ENCODE data around the gene DOCK9. TPM values are rescaled to one million over a fixed set of nuclear protein-coding genes. Genes with fewer than 3 reads are reported as not detected.

The DOCK9 gene
- total RNA-seq, 1 experiment from 2014 or later = 30.5 TPM

GRCh38 chr13:98776644-98777043 is 201.2 kb downstream of the DOCK9 start:
- Histone ChIP-seq H3K4me1 (ENCODE audit: control insufficient read depth, insufficient read depth, low read length) (no peaks in the 10 kb centered on the region), H3K36me3 (ENCODE audit: control insufficient read depth, insufficient read depth, low read length) (no peaks in the 10 kb centered on the region), H3K27me3 (ENCODE audit: control insufficient read depth, insufficient read depth, low read length) (no peaks in the 10 kb centered on the region), H3K4me3 (ENCODE audit: low read depth in 2 of 2, low read length in 2 of 2) (no peak overlapping the region), H3K27ac (ENCODE audit: low read length) (no peak overlapping the region), H3K9me3 (ENCODE audit: control insufficient read depth, insufficient read depth, low read depth, low read length) (no peaks in the 10 kb centered on the region)
- BruUV-seq (replicated peaks) = no TSS peak
- in situ Hi-C loops (cut with HindIII; ENCODE audit: low pct_unique_long_range_greater_than_20kb, low sequenced_read_pairs) = no loop called here
- TF ChIP-seq TCF7L2 (IDR thresholded peaks at IDR 0.05; ENCODE audit: low read depth, low read length) (no peak), CTCF (IDR thresholded peaks at IDR 0.05) (no peak), POLR2AphosphoS5 (IDR thresholded peaks at IDR 0.05; ENCODE audit: low read depth, low read length) (no peak), SIN3A (IDR thresholded peaks at IDR 0.05; ENCODE audit: borderline replicate concordance, insufficient read depth, low read depth, low read length) (no peak)
- TF ChIP-seq, protein P1, sequence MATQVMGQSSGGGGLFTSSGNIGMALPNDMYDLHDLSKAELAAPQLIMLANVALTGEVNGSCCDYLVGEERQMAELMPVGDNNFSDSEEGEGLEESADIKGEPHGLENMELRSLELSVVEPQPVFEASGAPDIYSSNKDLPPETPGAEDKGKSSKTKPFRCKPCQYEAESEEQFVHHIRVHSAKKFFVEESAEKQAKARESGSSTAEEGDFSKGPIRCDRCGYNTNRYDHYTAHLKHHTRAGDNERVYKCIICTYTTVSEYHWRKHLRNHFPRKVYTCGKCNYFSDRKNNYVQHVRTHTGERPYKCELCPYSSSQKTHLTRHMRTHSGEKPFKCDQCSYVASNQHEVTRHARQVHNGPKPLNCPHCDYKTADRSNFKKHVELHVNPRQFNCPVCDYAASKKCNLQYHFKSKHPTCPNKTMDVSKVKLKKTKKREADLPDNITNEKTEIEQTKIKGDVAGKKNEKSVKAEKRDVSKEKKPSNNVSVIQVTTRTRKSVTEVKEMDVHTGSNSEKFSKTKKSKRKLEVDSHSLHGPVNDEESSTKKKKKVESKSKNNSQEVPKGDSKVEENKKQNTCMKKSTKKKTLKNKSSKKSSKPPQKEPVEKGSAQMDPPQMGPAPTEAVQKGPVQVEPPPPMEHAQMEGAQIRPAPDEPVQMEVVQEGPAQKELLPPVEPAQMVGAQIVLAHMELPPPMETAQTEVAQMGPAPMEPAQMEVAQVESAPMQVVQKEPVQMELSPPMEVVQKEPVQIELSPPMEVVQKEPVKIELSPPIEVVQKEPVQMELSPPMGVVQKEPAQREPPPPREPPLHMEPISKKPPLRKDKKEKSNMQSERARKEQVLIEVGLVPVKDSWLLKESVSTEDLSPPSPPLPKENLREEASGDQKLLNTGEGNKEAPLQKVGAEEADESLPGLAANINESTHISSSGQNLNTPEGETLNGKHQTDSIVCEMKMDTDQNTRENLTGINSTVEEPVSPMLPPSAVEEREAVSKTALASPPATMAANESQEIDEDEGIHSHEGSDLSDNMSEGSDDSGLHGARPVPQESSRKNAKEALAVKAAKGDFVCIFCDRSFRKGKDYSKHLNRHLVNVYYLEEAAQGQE (IDR thresholded peaks at IDR 0.05; ENCODE audit: insufficient read depth in 1 of 2, low read depth in 2 of 2, low read length in 1 of 2) = no peak
- ChIA-PET POLR2A (no interaction called here), CTCF (no interaction called here)
- no peak for DNase-seq (ENCODE audit: low read depth, low spot score)
- intact Hi-C loops (cut with micrococcal nuclease; ENCODE audit: unreplicated experiment) = no loop called here
- ATAC-seq = no peak

DNA sequence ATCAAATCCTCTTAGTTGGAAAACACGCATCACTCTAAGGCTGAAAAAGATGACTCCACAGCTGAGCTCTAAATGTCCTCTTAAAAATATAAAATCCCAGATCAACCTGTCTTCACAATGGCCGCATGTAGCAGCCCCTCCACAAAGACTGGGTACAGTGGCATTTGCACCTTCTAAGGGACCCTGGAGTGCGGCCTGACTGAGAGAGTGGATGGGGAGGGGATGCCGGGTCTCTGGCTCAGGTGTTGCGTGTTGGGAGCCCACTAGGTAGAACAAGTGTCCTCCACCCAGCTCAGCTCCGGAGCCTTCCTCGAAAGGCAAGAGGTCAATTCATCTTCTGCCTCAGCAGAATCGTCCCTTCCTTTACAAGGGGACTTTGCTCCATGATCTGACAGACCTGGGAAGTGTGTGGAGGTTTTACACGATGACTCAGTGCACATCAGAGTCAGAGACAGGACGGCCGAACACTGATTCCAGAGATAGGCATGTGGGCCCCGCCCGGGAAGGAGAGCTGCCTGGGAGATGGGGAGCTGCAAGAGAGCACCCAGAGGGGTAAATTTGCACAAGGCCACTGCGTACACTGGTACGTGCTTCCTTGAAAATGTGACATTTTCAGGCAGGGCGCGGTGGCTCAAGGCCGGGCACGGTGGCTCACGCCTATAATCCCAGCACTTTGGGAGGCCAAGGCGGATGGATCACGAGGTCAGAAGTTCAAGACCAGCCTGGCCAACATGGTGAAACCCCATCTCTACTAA is 201.8 kb downstream of the DOCK9 start:
- in situ Hi-C loops (cut with HindIII; ENCODE audit: low pct_unique_long_range_greater_than_20kb, low sequenced_read_pairs) (no loop called here), intact Hi-C loops (cut with micrococcal nuclease; ENCODE audit: unreplicated experiment) (no loop called here)
- H3K36me3 ChIP-seq (ENCODE audit: control insufficient read depth, insufficient read depth, low read length) = no peaks in the 10 kb centered on the region
- no peaks in the 10 kb centered on the region for H3K4me1 ChIP-seq (ENCODE audit: control insufficient read depth, insufficient read depth, low read length)
- ATAC-seq (peak; percentile 82), DNase-seq (ENCODE audit: low read depth, low spot score) (peak; percentile 24)
- no TSS peak for BruUV-seq (replicated peaks)
- ChIA-PET CTCF (no interaction called here), POLR2A (no interaction called here)
- no peak overlapping the region for H3K27ac ChIP-seq (ENCODE audit: low read length)
- H3K4me3 ChIP-seq (ENCODE audit: low read depth in 2 of 2, low read length in 2 of 2) = no peak overlapping the region
- H3K9me3 ChIP-seq (ENCODE audit: control insufficient read depth, insufficient read depth, low read depth, low read length) = no peaks in the 10 kb centered on the region
- TF ChIP-seq SIN3A (IDR thresholded peaks at IDR 0.05; ENCODE audit: borderline replicate concordance, insufficient read depth, low read depth, low read length) = no peak
- TF ChIP-seq, protein P1 (IDR thresholded peaks at IDR 0.05; ENCODE audit: insufficient read depth in 1 of 2, low read depth in 2 of 2, low read length in 1 of 2) = no peak
- no peaks in the 10 kb centered on the region for H3K27me3 ChIP-seq (ENCODE audit: control insufficient read depth, insufficient read depth, low read length)

All from Panc1 (cell line).